COR-L47 (cell line): ENCODE results near the gene NARF.

Experiments
- DNase-seq: peaks from one replicate; lab custom pipeline; 2025; lab: John Stamatoyannopoulos, UW

Gene NARF

DNA sequence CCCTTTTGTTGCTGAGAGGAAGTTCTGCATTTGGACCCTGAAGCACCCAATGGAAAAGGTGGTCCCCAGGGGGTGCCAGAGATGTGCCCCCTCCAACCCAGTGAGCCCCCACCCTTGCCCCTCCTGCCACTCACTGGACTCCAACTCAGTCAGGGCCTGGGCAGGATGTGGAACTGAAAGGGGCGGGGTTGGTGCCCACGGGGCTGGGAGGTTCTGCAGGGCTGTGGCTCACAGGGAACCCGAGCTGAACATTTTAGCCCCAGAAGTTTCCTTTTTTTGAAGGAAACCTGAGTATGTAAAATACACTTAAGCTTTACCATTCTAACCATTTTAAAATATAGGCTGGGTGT, 24.4 kb upstream of the NARF start:
- no peak for DNase-seq

DNA sequence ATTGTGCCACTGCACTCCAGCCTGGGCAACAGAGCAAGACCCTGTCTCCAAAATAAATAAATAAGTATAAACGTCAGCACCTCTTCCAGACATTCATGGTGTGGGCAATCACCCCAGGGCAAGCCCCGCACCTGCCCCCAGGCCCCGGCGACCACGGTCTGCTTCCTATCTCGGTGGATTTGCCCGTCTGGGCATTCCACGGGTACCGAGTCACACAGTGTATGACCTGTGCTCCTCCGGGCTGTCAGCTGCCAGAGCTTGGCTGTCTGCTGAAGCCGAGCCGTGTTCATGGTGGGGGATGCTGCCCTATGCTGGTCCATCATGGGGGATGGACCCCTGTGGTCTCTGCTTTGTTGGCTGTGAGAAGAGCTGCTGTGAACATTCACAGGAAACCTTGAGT, 23.4 kb upstream of the NARF start:
- DNase-seq = no peak

DNA sequence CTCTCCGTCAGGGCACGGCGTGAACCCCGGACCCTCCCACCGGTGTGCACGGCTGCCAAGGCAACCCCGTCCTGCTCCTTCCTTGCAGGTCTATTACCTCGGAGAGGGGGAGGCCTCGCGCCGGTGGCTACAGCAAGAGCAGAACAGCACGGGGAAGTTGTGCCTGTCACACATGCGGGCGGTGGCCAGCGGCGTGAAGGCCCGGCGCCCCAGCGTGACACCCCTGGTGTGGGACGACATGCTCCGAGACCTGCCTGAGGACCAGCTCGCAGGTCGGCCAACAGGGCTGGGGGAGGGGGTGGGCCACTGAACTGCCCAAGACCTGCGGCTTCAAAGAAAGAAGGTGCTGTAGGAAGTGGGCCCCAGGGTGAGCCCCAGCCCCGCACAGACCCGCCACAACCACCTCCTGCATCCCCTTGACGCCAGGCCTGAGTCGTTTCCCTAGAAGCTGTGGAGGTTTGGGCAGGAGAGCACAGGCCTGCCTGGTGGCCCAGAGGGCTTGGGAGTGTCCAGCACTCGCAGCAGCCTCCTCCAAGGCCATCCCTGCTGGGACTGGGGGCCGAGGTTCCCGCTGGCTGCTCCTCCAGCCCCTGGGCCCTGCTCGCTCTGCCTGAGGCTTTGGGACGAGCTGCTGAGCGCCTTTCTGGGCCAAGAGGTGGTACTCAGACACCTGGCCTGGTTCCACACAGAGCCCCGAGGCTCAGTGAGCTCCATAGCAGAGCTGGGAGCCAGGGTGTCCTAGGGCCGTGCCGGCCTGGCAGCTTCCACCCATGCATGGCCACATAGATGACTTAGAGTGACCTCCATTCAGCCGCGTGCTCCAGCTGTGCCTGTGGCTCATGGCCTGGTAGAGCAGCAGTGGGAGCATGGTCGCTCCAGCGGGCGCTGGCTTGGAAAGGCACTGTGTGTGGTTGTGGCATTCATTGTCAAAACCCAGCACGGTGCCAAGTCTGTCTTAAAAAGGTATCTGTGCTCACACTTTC, 22.6 kb upstream of the NARF start:
- no peak for DNase-seq

DNA sequence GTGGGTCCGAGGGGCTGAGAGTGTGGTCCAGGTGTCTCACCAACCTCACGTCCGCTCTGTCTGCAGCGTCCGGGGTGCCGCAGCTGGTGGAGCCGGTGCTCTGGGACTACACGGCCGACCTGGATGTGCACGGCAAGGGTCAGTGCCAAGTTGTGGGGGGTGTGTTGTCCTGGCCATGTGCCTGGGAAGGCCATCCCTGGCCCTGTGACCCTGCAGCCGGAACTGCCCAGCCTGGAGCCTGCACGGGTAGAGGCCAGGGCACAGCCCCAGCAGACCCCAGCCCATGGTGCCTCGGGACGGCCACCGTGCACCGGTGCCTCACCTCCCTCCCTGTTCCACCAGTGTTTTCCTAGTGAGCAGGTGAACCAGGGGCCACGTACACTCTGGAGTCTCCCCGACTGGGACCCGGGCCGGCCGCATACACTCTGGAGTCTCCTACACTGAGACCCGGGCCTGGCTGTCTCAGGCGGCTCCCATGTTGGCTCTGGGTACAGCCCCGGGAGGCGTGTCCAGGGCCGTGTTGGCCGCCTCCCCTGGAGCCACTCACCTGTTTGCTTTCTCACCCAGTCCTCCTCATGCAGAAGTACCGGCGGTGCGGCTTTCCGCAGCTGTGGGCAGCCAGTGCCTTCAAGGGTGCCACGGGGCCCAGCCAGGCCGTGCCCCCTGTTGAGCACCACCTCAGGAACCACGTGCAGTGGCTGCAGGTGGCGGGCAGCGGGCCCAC, 21.8 kb upstream of the NARF start:
- DNase-seq = no peak

DNA sequence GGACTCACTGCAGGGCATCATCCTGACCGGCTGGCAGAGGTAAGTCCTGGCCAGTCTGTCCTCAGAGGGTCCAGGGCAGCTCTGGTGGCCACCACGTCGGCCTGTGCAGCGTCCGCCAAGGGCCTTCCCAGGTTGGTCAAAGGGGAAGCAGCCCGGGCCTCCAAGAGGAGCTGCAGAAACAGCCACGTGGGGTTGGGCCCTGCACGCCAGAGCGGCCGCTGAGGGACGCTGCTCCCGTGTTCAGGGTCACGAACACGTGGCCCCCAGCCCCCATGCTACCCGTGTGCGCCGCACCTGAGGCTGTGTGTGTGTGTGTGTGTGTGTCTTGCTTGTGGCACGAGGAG, 21.2 kb upstream of the NARF start:
- no peak for DNase-seq

DNA sequence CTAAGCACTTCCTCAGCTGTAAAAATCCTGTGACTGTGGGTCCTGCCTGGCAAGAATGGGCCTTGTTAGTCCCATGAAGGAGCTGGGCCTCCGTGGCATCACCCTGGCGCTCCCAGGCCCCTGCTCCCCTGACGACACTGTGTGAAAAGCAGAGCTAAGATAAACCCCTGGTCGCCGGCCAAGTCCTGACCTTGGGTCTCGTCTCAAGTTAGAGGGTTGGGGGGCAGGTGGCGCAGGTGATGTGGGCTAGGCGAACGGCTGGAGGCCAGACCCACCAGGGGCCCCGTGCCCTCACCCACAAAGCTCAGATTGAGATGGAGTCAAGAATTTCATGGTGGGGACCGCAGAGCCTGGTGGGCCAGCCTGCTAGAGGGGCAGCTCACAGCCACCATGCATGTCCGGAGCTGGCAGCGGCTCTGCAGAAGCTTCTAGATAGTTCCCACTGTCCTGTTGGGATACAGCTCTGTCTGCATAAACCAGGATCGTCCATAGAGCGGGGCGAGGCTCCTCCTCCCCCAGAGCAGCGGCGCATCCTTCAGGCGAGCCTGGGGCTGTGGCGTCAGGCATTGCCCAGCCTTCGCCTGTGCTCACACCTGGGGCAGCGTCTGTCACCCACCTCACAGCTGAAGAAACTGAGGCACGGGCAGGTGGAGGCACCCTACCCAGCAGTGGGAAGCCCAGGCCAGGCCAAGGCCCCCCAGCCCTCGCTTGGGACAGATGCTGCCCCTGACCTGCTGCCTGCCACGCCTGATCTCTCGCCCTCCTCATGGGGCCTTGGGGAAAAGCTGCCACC, 19.9 kb upstream of the NARF start:
- no peak for DNase-seq

DNA sequence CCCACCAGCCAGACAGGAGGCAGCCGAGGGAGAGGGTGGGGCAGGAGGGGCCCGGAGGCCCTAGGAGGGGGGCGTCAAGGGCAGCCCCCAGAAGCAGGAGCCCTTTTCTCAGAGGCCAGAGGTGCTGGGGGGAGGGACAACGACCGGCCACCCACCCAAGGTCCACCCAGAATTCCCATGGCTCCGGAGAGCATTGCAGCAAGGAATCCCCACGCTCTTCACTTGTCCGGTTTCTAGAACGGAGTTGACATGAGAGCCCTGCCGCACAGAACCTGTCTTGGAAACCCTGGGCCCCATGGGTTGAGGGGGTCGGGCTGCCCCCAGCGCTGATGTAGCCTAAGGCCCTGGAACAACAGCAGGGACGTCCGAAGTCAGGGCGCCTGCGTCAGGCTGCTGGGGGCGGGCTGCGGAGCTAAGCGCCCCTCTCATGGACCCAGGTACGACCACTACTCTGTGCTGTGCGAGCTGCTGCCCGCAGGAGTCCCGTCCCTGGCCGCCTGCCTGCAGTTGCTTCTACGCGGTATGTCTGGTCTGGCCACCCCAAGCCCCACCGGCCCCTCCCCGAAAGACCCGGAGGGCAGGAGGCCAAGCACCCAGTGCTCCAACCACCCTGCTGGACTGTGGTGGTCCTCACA, 19.2 kb upstream of the NARF start:
- DNase-seq = no peak

DNA sequence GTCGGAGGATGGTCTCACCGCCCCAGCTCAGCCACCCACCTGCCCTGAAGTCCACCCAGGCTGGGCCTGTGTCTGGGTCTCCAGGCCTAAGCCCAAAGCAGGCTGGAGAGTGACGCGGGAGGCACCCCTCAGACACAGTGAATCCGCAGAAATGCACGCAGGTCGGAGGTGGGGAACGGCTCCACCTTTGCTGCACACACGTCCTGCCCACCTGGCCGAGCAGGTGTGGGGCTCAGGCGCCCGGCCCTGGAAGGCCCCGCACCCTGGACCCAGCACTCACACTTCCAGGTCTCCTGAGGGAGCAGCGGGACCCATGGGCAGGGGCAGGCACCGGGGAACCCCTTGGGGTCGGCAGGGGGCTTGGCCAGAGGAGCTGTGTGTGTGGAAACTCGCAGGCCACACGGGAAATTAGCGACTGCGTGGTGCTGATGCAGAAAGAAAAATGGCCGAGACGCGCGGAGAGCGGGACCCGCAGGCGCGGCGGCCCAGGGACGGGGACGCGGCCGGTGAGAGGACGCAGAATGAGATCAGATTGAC, 18.6 kb upstream of the NARF start:
- no peak for DNase-seq

DNA sequence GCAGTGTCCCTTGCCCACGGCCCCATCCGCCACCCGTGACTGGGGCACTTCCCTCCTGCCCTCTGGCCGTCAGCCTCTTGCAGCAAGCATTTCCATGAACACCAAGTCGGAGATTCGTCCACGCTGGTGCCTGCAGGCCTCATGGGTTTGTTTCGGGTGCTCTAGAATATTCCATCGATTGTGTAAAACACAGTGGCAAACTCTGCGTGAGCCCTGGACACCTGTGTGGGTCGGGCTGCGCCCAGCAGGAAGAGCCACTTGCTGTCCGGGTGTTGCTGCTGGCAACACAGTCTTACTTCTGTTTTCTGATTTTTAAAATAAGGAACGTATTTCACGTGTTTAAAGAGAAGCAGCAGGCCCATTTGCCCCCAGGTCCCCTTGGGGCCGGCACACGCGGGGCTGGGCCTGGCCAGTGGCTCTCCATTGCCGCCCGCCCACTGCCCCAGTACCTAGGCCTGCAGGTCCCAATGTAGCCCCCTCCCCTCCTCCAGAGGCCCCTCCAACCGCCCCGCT, 18.0 kb upstream of the NARF start:
- no peak for DNase-seq

DNA sequence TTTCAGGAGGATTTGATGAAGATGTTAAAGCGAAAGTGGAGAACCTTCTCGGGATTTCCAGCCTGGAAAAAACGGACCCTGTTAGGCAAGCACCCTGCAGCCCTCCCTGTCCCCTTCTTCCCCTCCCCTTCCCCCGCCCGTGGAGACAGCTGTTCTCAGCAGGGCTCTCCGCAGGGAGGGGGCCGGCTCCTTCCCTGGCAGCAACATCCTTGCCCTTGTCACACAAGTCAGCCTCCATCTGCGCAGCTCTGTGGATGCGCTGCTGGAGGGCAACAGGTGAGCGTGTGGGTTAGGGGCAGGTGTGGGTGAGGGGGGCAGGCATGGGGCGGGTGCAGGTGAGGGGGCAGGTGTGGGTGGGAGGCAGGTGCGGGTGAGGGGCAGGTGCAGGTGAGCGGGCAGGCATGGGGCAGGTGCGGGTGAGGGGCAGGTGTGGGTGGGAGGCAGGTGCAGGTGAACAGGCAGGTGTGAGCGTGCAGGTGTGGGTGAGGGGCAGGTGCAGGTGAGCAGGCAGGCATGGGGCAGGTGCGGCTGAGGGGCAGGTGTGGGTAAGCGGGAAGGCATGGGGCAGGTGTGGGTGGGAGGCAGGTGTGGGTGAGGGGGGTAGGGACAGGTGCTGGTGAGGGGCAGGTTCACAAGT, 17.4 kb upstream of the NARF start:
- no peak for DNase-seq

DNA sequence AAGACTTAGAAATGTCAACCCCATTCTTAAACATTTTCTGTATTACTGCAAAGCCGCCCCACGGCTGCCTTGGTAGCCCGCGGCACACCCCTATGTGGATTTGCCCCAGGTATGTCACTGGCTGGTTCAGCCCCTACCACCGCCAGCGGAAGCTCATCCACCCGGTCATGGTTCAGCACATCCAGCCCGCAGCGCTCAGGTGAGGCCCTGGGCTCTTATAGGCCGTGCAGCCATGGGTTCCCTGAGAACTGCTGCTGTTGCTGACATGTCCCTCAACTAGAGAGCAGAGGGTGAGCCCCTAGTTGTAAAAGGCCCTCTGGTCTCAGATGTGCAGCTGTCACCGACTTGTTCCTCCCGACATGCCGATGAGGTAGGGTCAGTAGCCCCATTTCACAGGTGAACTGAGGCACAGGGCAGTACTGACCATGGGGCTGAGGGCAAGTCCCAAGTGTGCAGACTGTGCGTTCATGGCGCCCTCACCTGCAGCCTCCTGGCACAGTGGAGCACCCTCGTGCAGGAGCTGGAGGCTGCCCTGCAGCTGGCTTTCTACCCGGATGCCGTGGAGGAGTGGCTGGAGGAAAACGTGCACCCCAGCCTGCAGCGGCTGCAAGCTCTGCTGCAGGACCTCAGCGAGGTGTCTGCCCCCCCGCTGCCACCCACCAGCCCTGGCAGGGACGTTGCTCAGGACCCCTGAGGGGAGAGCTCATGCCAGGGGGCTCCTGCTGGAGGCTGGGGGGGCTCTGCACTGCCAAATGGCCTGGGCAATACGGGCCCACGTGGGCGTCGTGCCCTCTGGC, 16.7 kb upstream of the NARF start:
- DNase-seq = no peak

DNA sequence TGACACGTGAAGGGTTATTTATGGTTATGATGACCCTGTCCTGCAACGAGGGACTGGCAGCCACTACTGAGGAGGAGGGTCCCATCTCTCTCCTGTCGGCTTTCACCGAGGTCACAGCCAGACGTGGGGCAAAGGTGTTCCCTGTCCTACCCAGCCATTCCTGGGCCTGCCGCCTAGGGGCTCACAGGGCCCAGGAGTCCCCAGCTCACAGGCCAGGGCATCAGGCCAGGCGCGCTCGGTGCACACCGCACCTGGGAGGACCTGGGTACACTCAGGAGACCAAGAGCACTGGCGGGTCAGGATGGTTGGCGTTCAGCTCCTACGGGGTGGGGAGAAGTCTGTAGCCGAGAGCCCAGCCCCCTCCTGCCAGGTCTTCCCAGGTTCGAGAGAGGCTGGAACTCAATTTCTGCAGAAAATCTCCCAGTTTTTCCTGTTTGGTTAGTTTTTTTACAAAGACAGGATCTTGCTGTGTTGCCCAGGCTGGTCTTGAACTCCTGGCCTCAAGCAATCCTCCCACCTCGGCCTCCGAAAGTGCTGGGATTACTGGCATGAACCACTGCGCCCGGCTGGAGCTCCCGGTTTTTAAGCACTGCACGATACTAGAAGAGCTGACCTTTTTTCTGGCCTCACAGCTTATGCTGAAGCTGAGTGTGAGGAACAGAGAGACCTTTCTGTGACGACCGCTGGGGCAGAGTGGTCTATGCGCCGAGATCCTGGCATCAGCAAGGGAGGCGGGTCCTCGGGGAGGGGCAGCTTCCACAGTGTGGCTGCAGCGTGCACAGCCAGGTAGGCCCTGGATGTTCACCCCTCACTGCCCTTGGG, 15.7 kb upstream of the NARF start:
- no peak for DNase-seq

DNA sequence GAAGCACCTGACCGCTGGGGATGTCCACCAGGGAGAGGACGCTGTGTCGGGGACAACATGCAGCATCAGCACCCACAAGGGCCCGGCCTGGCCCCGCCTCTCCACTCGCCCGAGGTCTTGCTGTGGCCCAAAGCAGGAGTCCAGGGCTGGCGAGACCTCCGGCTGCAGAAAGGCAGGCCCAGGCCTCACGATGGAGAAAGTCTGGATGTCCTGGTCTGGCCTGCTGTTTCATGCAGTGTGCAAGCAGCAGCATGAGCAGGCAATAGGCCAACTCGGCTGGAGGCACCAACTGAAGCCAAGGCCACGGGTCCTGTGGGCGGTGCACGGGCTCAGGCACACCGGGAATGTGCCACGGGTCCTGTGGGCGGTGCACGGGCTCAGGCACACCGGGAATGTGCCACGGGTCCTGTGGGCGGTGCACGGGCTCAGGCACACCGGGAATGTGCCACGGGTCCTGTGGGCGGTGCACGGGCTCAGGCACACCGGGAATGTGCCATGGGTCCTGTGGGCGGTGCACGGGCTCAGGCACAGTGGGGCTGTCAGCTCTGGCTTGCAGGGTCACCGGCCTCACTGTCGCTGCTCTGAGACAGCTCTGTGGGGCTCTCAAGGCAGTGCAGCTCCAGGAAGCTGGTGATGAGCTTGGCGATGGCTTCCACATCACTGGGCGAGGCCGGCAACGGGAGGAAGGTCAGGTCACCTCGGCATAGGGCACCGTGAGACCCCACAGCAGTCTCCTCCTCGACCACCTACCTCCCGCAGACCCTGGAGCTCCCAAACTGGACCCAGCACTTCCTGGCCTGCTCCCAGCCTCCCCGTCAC, 14.9 kb upstream of the NARF start:
- no peak for DNase-seq

DNA sequence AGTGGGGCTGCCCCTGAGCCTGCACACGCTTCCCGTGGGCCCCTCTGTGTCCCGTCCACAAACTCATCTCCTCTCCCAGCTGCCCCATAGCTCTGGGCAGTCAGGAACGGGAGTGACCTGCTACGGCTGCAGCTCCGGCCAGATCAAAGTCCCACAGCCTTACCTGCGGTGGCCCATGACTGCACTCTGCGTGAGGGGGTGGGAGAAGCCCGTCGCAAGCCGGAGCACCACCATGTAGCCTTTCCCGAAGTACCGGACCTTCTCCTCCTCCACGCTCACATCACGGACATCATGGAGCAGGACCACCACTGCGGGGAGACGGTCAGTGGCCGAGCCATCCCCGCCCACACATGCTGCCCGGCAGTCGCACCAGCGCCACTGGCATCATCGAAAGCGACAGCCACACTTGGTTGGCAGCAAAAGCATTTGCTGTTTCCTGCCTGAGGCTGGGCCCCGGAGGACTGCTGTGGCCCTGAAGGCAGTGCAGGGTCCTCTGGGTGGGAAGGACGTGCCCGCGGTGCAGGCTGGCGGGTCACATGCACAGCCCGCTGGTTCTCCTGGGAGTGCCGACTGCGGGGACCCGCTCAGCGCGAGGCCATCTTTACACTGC, 14.2 kb upstream of the NARF start:
- DNase-seq = no peak

DNA sequence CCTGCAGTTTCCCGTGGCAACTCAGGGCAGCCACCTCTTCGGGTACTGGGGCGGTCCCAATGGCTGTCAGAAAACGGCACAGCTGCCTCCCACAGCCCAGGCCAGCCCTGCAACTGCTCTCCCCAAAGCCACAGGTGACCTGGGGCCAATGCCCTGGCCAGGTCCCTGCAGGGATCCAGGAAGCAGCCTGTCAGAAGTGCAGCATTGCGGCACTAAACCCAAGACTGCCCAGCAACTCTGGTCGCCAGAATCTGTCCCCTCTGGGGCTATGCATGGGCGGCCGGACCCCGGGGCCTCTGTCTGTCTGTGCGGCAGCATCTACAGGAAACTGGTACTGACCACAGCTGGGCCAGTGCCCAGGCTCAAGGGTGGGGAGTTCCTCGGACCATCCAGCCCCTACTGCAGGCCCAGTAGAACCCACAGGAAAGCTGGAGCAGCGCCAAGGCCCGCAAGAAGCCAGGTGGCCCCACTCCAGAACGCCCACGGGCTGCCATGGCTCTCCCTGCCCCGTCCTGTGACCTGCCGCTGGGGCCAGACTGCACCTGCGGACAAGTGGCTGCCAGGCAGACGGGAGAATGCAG, 13.5 kb upstream of the NARF start:
- DNase-seq = no peak

DNA sequence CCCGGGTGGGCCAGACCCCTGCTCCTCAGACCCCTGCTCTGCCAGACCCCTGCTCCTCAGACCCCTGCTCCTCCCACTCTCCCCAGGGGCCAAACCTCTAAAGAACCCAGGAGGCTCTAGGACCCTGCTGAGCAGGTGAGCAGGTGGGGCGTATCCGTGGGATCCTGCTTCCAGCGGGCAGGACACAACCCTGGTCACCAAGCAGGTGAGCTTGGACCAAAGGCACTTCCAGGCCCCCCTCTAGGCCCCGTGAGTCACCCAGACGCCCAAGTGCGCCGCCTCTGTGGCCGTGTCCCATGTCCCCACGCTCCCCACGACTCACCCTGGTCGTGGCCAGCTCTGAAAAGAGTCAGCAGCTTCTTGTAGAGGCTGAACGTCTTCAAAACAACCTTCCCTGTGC, 13.0 kb upstream of the NARF start:
- no peak for DNase-seq

DNA sequence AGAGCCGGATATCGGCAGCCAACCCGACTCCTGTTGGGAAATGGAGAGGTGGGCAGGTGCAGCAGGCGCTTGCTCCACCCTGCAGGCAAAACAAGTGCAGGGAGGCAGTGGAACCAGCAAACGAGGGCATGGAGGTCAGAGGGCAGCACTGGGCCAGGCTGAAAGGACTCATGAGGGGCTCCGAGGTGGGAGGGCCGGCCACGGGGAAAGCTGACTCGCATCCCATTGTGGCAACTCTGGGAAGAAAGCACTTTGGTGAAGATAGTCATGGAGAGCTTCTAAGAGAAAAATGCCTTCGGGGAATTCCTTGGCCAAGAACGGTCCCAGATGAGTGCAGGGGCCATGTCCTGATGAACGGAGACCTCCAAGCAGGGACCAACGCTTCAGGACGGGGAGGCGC, 12.4 kb upstream of the NARF start:
- no peak for DNase-seq

DNA sequence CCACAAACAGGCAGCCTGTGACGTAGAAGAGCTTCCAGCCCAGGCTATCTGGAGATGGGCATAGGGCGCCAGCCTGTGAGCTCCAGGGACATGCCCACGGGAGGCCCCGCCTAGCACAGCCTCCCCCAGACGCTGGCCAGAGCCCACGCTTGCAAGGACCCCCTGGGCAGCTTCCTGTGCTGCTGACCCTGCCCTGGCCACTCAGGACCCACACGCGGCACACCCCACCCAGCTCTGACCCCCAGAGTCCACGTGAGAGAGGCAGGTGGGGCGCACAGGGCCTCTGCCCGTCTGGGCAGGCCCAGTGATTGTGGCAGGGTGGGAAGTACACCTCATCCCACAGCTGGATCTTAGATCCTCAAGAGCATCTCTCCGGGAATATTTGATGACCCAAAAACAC, 11.9 kb upstream of the NARF start:
- DNase-seq = no peak
